WTC11 (cell line): Measurements from ENCODE around the gene ANXA6. TPM values are rescaled to one million over a fixed set of nuclear protein-coding genes. Genes with fewer than 3 reads are reported as not detected.

ENCODE experiments used
- ATAC-seq: fragments of 200-7000 bp; cut with Tn5 transposase; 2 replicates; pipeline ENCODE4 v1.10.0; 2021; ENCODE audit warnings: mild to moderate bottlenecking, moderate library complexity
- CTCF ChIA-PET: fragments of 300-600 bp; sonication (Branson Sonifier 250); formaldehyde crosslinking; loops from one replicate; lab custom pipeline; 2021; ENCODE audit warnings: antibody characterized with exemption; lab: Charles Lee
- POLR2A ChIA-PET: fragments of 350-600 bp; sonication (Branson Sonifier 250); formaldehyde crosslinking; loops from one replicate; lab custom pipeline; 2021; ENCODE audit warnings: antibody characterized with exemption; lab: Charles Lee
- DNase-seq: peaks from one replicate; pipeline ENCODE4 v3.0.0; 2021; ENCODE audit warnings: low spot score
- H3K27ac Mint-ChIP-seq: 2 replicates; pipeline ENCODE4 v1.8.0; 2021; ENCODE audit warnings: mixed read lengths
- H3K27me3 Mint-ChIP-seq: 2 replicates; pipeline ENCODE4 v1.8.0; 2021; ENCODE audit warnings: low read depth, mild to moderate bottlenecking, moderate library complexity, mixed read lengths
- H3K36me3 Mint-ChIP-seq: 2 replicates; pipeline ENCODE4 v1.8.0; 2021; ENCODE audit warnings: mixed read lengths
- H3K4me1 Mint-ChIP-seq: 2 replicates; pipeline ENCODE4 v1.8.0; 2022; ENCODE audit warnings: mixed read lengths
- H3K4me3 Mint-ChIP-seq: 2 replicates; pipeline ENCODE4 v1.8.0; 2021; ENCODE audit warnings: mild to moderate bottlenecking, moderate library complexity, mixed read lengths
- H3K9me3 Mint-ChIP-seq: 2 replicates; pipeline ENCODE4 v1.8.0; 2021; ENCODE audit warnings: mixed read lengths
- AR ChIP-seq: fragments of 250-450 bp; sonication (Bioruptor Pico); IDR thresholded peaks from 2 replicates; pipeline ENCODE4 v1.9.0; 2021; ENCODE audit warnings: mild to moderate bottlenecking
- ATF1 ChIP-seq: sonication (generic); formaldehyde crosslinking; IDR thresholded peaks from 2 replicates; pipeline ENCODE4 v1.8.1; 2023; ENCODE audit warnings: mild to moderate bottlenecking, moderate library complexity, missing genetic modification reagents
- CBFB ChIP-seq: sonication (generic); formaldehyde crosslinking; IDR thresholded peaks from 2 replicates; pipeline ENCODE4 v1.8.1; 2022; ENCODE audit warnings: mild to moderate bottlenecking, low read depth, missing genetic modification reagents
- CREM ChIP-seq: sonication (generic); formaldehyde crosslinking; IDR thresholded peaks from 2 replicates; pipeline ENCODE4 v1.8.1; 2022; ENCODE audit warnings: mild to moderate bottlenecking, missing genetic modification reagents, moderate library complexity
- ETV6 ChIP-seq: sonication (generic); formaldehyde crosslinking; IDR thresholded peaks from 2 replicates; pipeline ENCODE4 v1.8.1; 2022; ENCODE audit warnings: mild to moderate bottlenecking, missing genetic modification reagents
- FOXK1 ChIP-seq: sonication (generic); formaldehyde crosslinking; IDR thresholded peaks from 2 replicates; pipeline ENCODE4 v1.8.0; 2022; ENCODE audit warnings: mild to moderate bottlenecking, moderate library complexity, missing genetic modification reagents
- FOXP1 ChIP-seq: sonication (generic); formaldehyde crosslinking; IDR thresholded peaks from 2 replicates; pipeline ENCODE4 v1.8.0; 2022; ENCODE audit warnings: missing genetic modification reagents, mild to moderate bottlenecking, moderate library complexity, borderline replicate concordance
- GTF2I ChIP-seq: fragments of 250-450 bp; sonication (Bioruptor Pico); conservative IDR thresholded peaks from 2 replicates; pipeline ENCODE4 v1.4.0; 2021; ENCODE audit warnings: mild to moderate bottlenecking
- IRF1 ChIP-seq: sonication (generic); formaldehyde crosslinking; IDR thresholded peaks from 2 replicates; pipeline ENCODE4 v1.8.0; 2023; ENCODE audit warnings: missing genetic modification reagents
- IRF2 ChIP-seq: sonication (generic); formaldehyde crosslinking; IDR thresholded peaks from 2 replicates; pipeline ENCODE4 v1.8.0; 2022; ENCODE audit warnings: low read depth, missing genetic modification reagents, borderline replicate concordance
- MXD4 ChIP-seq: fragments of 250-450 bp; sonication (Bioruptor Pico); IDR thresholded peaks from 2 replicates; pipeline ENCODE4 v1.8.0; 2021; ENCODE audit warnings: mild to moderate bottlenecking, moderate library complexity, borderline replicate concordance
- NFYB ChIP-seq: sonication (generic); formaldehyde crosslinking; conservative IDR thresholded peaks from 2 replicates; pipeline ENCODE4 v1.8.0; 2022; ENCODE audit warnings: low read depth, missing genetic modification reagents
- NR2C2 ChIP-seq: sonication (generic); formaldehyde crosslinking; IDR thresholded peaks from 2 replicates; pipeline ENCODE4 v1.8.0; 2022; ENCODE audit warnings: mild to moderate bottlenecking, missing genetic modification reagents
- NR3C1 ChIP-seq: sonication (generic); formaldehyde crosslinking; conservative IDR thresholded peaks from 2 replicates; pipeline ENCODE4 v1.8.1; 2023; ENCODE audit warnings: low read depth, mild to moderate bottlenecking, missing genetic modification reagents
- PRRX2 ChIP-seq: fragments of 250-450 bp; sonication (Bioruptor Pico); IDR thresholded peaks from 2 replicates; pipeline ENCODE4 v1.8.0; 2021; ENCODE audit warnings: mild to moderate bottlenecking
- ZBTB43 ChIP-seq: sonication (generic); formaldehyde crosslinking; IDR thresholded peaks from 2 replicates; pipeline ENCODE4 v1.8.1; 2023; ENCODE audit warnings: mild to moderate bottlenecking, missing genetic modification reagents
- ZNF281 ChIP-seq: sonication (generic); formaldehyde crosslinking; IDR thresholded peaks from 2 replicates; pipeline ENCODE4 v1.8.0; 2023; ENCODE audit warnings: mild to moderate bottlenecking, missing genetic modification reagents
- ZNF416 ChIP-seq: fragments of 250-450 bp; sonication (Bioruptor Pico); IDR thresholded peaks from 2 replicates; pipeline ENCODE4 v1.9.0; 2021; ENCODE audit warnings: mild to moderate bottlenecking, inconsistent platforms
- total RNA-seq: library from RNA; stranded (reverse); gene quantifications from 3 replicates; pipeline ENCODE4 v1.2.3, GENCODE V29; 2021
- TF ChIP-seq, protein P1 (sequence below): fragments of 250-450 bp; sonication (Bioruptor Pico); conservative IDR thresholded peaks from 2 replicates; pipeline ENCODE4 v1.9.0; 2021; ENCODE audit warnings: mild to moderate bottlenecking
- TF ChIP-seq, protein P2 (sequence below): sonication (generic); formaldehyde crosslinking; IDR thresholded peaks from 2 replicates; pipeline ENCODE4 v1.8.0; 2022; ENCODE audit warnings: mild to moderate bottlenecking, missing genetic modification reagents
- TF ChIP-seq, protein P3 (sequence below): sonication (generic); formaldehyde crosslinking; IDR thresholded peaks from 2 replicates; pipeline ENCODE4 v1.8.0; 2022; ENCODE audit warnings: mild to moderate bottlenecking, missing genetic modification reagents

Gene ANXA6
- total RNA-seq, 1 experiment from 2014 or later: 92.8 TPM

- Mint-ChIP-seq H3K4me3 (no peak overlapping the region), H3K27ac (no peak overlapping the region), H3K9me3 (no peaks in the 10 kb centered on the region), H3K4me1 (peaks cover 7% of the 10 kb centered on the region), H3K36me3 (no peaks in the 10 kb centered on the region; the same call in 1 of the 2 replicates), H3K27me3 (no peaks in the 10 kb centered on the region)
- TF ChIP-seq ZBTB43 (CRISPR knock-in tag): no peak
- no peak for TF ChIP-seq ATF1 (CRISPR knock-in tag)
- TF ChIP-seq, protein P1, sequence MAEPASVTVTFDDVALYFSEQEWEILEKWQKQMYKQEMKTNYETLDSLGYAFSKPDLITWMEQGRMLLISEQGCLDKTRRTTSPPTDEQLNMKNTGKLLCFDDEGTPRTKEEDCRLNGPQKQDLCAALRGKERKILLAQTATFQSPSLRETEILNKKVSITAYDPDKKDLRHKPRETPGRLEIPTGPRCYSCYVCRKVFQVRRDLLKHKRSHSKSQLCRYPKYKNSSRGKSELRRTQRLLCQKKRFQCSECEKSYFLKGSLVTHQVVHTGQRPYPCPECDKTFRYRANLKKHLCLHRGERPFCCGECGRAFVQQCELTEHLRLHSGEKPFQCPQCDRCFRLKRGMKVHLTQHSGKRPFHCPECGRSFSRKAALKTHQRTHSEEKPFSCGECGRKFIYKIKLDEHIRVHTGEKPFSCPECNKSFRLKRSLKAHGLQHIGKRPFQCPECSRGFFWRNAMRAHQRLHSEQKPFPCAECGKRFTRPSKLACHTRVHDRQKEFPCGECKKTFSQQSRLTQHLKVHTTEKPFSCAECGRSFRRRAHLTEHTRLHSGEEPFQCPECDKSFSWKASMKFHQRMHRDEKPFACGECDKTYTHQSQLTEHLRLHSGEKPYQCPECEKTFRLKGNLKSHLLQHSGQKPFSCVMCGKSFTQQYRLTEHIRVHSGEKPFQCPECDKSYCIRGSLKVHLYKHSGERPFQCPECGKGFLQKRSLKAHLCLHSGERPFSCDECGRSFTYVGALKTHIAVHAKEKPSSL (CRISPR knock-in tag): no peak
- no peak for TF ChIP-seq FOXK1 (CRISPR knock-in tag)
- TF ChIP-seq ZNF281 (CRISPR knock-in tag): no peak
- no peak for TF ChIP-seq NFYB (CRISPR knock-in tag)
- TF ChIP-seq, protein P2, sequence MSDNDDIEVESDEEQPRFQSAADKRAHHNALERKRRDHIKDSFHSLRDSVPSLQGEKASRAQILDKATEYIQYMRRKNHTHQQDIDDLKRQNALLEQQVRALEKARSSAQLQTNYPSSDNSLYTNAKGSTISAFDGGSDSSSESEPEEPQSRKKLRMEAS: no peak
- TF ChIP-seq CBFB (CRISPR knock-in tag): no peak
- TF ChIP-seq NR3C1 (CRISPR knock-in tag): no peak
- TF ChIP-seq IRF1 (CRISPR knock-in tag): no peak
- no peak for TF ChIP-seq IRF2
- TF ChIP-seq FOXP1 (CRISPR knock-in tag): no peak
- no peak for ATAC-seq
- POLR2A ChIA-PET: no interaction called here
- no peak for DNase-seq
- CTCF ChIA-PET: no interaction called here
Measured at GRCh38 chr5:151100681-151101080, 56.9 kb downstream of the ANXA6 start.

DNA sequence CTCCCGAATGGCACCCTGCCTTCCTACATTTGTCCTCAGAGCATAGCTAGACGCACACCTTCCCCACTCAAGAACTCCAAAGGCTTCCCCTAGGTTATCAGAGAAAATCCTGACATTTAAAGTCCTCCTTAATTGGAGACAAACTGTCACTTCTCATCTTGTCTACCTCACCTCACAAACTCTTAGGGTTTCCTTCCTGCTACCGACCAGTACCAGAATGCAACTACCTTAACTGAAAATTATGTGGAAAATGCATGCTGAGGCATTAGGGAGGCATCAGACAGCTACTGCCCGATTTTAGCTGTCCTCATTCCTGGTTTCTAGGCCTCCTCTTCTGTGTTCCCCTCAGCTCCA, 58.8 kb downstream of the ANXA6 start:
- no peak for ATAC-seq
- Mint-ChIP-seq H3K4me3 (no peak overlapping the region), H3K4me1 (peaks cover 23% of the 10 kb centered on the region), H3K9me3 (no peaks in the 10 kb centered on the region), H3K27ac (no peak overlapping the region), H3K27me3 (no peaks in the 10 kb centered on the region), H3K36me3 (no peaks in the 10 kb centered on the region)
- ChIA-PET CTCF (interaction anchor here (1.1 to 3.1 kb wide), 6 partner anchors 15 to 51 kb away, joined by 3 to 22 read pairs (median 6); no protein-coding TSS in a partner anchor), POLR2A (no interaction called here)
- DNase-seq: no peak
- no peak for TF ChIP-seq PRRX2
- no peak for TF ChIP-seq GTF2I (CRISPR knock-in tag)
- TF ChIP-seq FOXP1 (CRISPR knock-in tag): no peak
- no peak for TF ChIP-seq ZNF416 (CRISPR knock-in tag)
- no peak for TF ChIP-seq ETV6 (CRISPR knock-in tag)
- TF ChIP-seq, protein P3, sequence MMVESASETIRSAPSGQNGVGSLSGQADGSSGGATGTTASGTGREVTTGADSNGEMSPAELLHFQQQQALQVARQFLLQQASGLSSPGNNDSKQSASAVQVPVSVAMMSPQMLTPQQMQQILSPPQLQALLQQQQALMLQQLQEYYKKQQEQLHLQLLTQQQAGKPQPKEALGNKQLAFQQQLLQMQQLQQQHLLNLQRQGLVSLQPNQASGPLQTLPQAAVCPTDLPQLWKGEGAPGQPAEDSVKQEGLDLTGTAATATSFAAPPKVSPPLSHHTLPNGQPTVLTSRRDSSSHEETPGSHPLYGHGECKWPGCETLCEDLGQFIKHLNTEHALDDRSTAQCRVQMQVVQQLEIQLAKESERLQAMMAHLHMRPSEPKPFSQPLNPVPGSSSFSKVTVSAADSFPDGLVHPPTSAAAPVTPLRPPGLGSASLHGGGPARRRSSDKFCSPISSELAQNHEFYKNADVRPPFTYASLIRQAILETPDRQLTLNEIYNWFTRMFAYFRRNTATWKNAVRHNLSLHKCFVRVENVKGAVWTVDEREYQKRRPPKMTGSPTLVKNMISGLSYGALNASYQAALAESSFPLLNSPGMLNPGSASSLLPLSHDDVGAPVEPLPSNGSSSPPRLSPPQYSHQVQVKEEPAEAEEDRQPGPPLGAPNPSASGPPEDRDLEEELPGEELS (CRISPR knock-in tag): no peak
- no peak for TF ChIP-seq CREM (CRISPR knock-in tag)
- no peak for TF ChIP-seq AR (CRISPR knock-in tag)
- no peak for TF ChIP-seq NR2C2 (CRISPR knock-in tag)
- TF ChIP-seq MXD4 (CRISPR knock-in tag): no peak
- TF ChIP-seq, protein P1 (CRISPR knock-in tag): no peak
